Upper lobe of right lung (tissue), 1 donor: ENCODE results near the gene MED25. TPM values are rescaled to one million over a fixed set of nuclear protein-coding genes. Genes with fewer than 3 reads are reported as not detected.

ENCODE experiments used
- ATAC-seq: fragments of 200-7000 bp; cut with Tn5 transposase; one replicate; pipeline ENCODE4 v1.9.1; 2020; ENCODE audit warnings: mild to moderate bottlenecking, moderate library complexity
- DNase-seq: peaks from one replicate; pipeline ENCODE4 v3.0.0-alpha.2; 2020
- H3K27ac ChIP-seq: fragments of 200-600 bp; one replicate; pipeline ENCODE4 v1.8.0; 2022
- H3K27me3 ChIP-seq: fragments of 200-600 bp; one replicate; pipeline ENCODE4 v1.8.0; 2022; ENCODE audit warnings: mild to moderate bottlenecking
- H3K36me3 ChIP-seq: fragments of 200-600 bp; one replicate; pipeline ENCODE4 v1.8.0; 2022
- H3K4me1 ChIP-seq: fragments of 200-600 bp; one replicate; pipeline ENCODE4 v1.8.0; 2022
- H3K4me3 ChIP-seq: fragments of 200-600 bp; one replicate; pipeline ENCODE4 v1.8.0; 2022; ENCODE audit warnings: mild to moderate bottlenecking
- H3K9me3 ChIP-seq: fragments of 200-600 bp; one replicate; pipeline ENCODE4 v1.8.0; 2022
- CTCF ChIP-seq: fragments of 200-600 bp; IDR thresholded peaks from one replicate; pipeline ENCODE4 v1.8.0; 2022; ENCODE audit warnings: antibody characterized with exemption
- intact Hi-C: fragments of 100-400 bp; cut with DNase I; formaldehyde crosslinking; loops from one replicate; pipeline ENCODE4 v1.11.0; 2022
- total RNA-seq: library from RNA; stranded (reverse); fragmentation: NEBNext Ultra II Directional; extraction: Animal tissue kit (Norgen Biotek cat#: 25700); gene quantifications from one replicate; pipeline ENCODE4 v1.2.1, GENCODE V29; 2021
- donor health status: DM: no; HTN: yes; CAD: no; lungs with severe emphysema.

The MED25 gene
- total RNA-seq, 1 donor from 2014 or later: 45.9 TPM

- Histone ChIP-seq H3K4me3 (no peak overlapping the region), H3K36me3 (no peaks in the 10 kb centered on the region), H3K27me3 (no peaks in the 10 kb centered on the region), H3K4me1 (peaks cover 34% of the 10 kb centered on the region), H3K9me3 (no peaks in the 10 kb centered on the region), H3K27ac (no peak overlapping the region)
- intact Hi-C loops: no loop called here
- no peak for TF ChIP-seq CTCF
- ATAC-seq (no peak), DNase-seq (no peak)
These were observed 53.4 kb downstream of the MED25 start for GRCh38 chr19:49871349-49871985.

GRCh38 chr19:49872245-49873128, 54.4 kb downstream of the MED25 start:
- no peaks in the 10 kb centered on the region for H3K36me3 ChIP-seq
- no peaks in the 10 kb centered on the region for H3K9me3 ChIP-seq
- ATAC-seq (no peak), DNase-seq (no peak)
- no peak overlapping the region for H3K4me3 ChIP-seq
- intact Hi-C loops: no loop called here
- no peak overlapping the region for H3K27ac ChIP-seq
- no peak for TF ChIP-seq CTCF
- H3K4me1 ChIP-seq: peaks cover 31% of the 10 kb centered on the region
- no peaks in the 10 kb centered on the region for H3K27me3 ChIP-seq

- no peak for ATAC-seq
- Histone ChIP-seq H3K9me3 (no peaks in the 10 kb centered on the region), H3K27me3 (no peaks in the 10 kb centered on the region), H3K27ac (no peak overlapping the region), H3K4me3 (no peak overlapping the region), H3K4me1 (peaks cover 28% of the 10 kb centered on the region), H3K36me3 (no peaks in the 10 kb centered on the region)
- DNase-seq: no peak
- TF ChIP-seq CTCF: no peak
- intact Hi-C loops: no loop called here
These were observed 55.0 kb downstream of the MED25 start for GRCh38 chr19:49873129-49873521.

GRCh38 chr19:49873834-49874233, 55.7 kb downstream of the MED25 start:
- DNase-seq: no peak
- ATAC-seq: no peak
- no peak for TF ChIP-seq CTCF

GRCh38 chr19:49874503-49875157, 56.5 kb downstream of the MED25 start:
- Histone ChIP-seq H3K27ac (no peak overlapping the region), H3K4me1 (peaks cover 32% of the 10 kb centered on the region), H3K27me3 (no peaks in the 10 kb centered on the region), H3K36me3 (peaks cover 10% of the 10 kb centered on the region), H3K9me3 (no peaks in the 10 kb centered on the region), H3K4me3 (no peak overlapping the region)
- no peak for DNase-seq
- no peak for ATAC-seq
- intact Hi-C loops: no loop called here
- TF ChIP-seq CTCF: no peak

More at GRCh38 chr19:49873834-49874233, 55.7 kb downstream of the MED25 start:
- Histone ChIP-seq H3K27me3 (no peaks in the 10 kb centered on the region), H3K36me3 (peaks cover 2% of the 10 kb centered on the region), H3K4me1 (peaks cover 28% of the 10 kb centered on the region), H3K9me3 (no peaks in the 10 kb centered on the region), H3K4me3 (no peak overlapping the region), H3K27ac (no peak overlapping the region)
- intact Hi-C loops: no loop called here
